Gastrocnemius medialis (tissue), 4 donors: Measurements from ENCODE around the gene CABCOCO1. TPM values are rescaled to one million over a fixed set of nuclear protein-coding genes. Genes with fewer than 3 reads are reported as not detected.

ENCODE experiments used
- ATAC-seq, 2 donors: fragments of 150-250 bp; one replicate each; pipeline ENCODE4 v1.9.1; 2016
- DNase-seq, 2 donors: peaks; one replicate each; pipeline ENCODE4 v3.0.0-alpha.2; 2019
- H3K27ac ChIP-seq, 4 donors: fragments of 200-600 bp; sonication (generic); 1 replicate in 1 of 4; 2 replicates in 3 of 4; pipeline ENCODE4 v1.5.1; 2016 to 2018; ENCODE audit warnings: mild to moderate bottlenecking in 2 of 4, moderate library complexity in 1 of 4
- H3K27me3 ChIP-seq, 3 donors: fragments of 200-600 bp; sonication (generic) in 2 of 3; 1 replicate in 1 of 3; 2 replicates in 2 of 3; pipeline versions ENCODE4 v1.5.1 to v1.6.0; 2016 to 2019; ENCODE audit warnings: mild to moderate bottlenecking in 1 of 3, moderate library complexity in 1 of 3
- H3K36me3 ChIP-seq, 2 donors: fragments of 200-600 bp; sonication (generic) in 1 of 2; one replicate each; pipeline ENCODE4 v1.5.1; 2017 to 2018
- H3K4me1 ChIP-seq, 2 donors: fragments of 200-600 bp; sonication (generic) in 1 of 2; one replicate each; pipeline ENCODE4 v1.5.1; 2016 to 2017; ENCODE audit warnings: mild to moderate bottlenecking in 2 of 2
- H3K4me3 ChIP-seq, 4 donors: fragments of 200-600 bp; sonication (generic) in 3 of 4; 1 replicate in 1 of 4; 2 replicates in 3 of 4; pipeline ENCODE4 v1.5.1; 2016 to 2019; ENCODE audit warnings: mild to moderate bottlenecking in 2 of 4
- H3K9me3 ChIP-seq, 3 donors: fragments of 200-600 bp; sonication (generic) in 2 of 3; 1 replicate in 1 of 3; 2 replicates in 2 of 3; pipeline ENCODE4 v1.5.1; 2016 to 2019
- CTCF ChIP-seq, 5 experiments: fragments of 450-650 bp in 3 of 5; fragments of 200-600 bp in 2 of 5; sonication (generic) in 2 of 5; IDR thresholded peaks in 4 of 5; conservative IDR thresholded peaks in 1 of 5; 1 replicate in 4 of 5; 2 replicates in 1 of 5; pipeline ENCODE4 v1.5.1; 2016 to 2019; ENCODE audit warnings: antibody characterized with exemption in 5 of 5, mild to moderate bottlenecking in 3 of 5, moderate library complexity in 3 of 5
- POLR2A ChIP-seq, 2 donors: fragments of 450-650 bp; IDR thresholded peaks; one replicate each; pipeline ENCODE4 v1.6.1; 2017; ENCODE audit warnings: antibody characterized with exemption in 2 of 2, mild to moderate bottlenecking in 2 of 2, moderate library complexity in 2 of 2
- in situ Hi-C, 4 donors: fragments of 200-750 bp; cut with MboI; loops; one replicate each; pipeline versions ENCODE4 v1.15.0 to v1.8.0; 2017; ENCODE audit warnings: low sequenced_read_pairs in 4 of 4
- intact Hi-C: fragments of 100-400 bp; cut with DNase I; formaldehyde crosslinking; loops from one replicate; pipeline ENCODE4 v1.15.1; 2023; ENCODE audit warnings: low total_unique reads
- total RNA-seq, 4 donors: library from RNA; depleted of rRNA; stranded (reverse); fragments of >200 nt; gene quantifications; one replicate each; pipeline versions ENCODE4 v1.1.0 to v1.2.3, GENCODE V29; 2016

The CABCOCO1 gene
- total RNA-seq, 4 donors from 2014 or later: not detected

- no peak for TF ChIP-seq POLR2A (IDR thresholded peaks at IDR 0.05)
- no peak for TF ChIP-seq CTCF (IDR thresholded peaks at IDR 0.05 in 4 of 5, conservative IDR thresholded peaks at IDR 0.05 in 1 of 5)
- Histone ChIP-seq H3K27me3 (no peaks in the 10 kb centered on the region), H3K4me1 (no peaks in the 10 kb centered on the region), H3K9me3 (no peaks in the 10 kb centered on the region), H3K4me3 (no peak overlapping the region), H3K36me3 (no peaks in the 10 kb centered on the region), H3K27ac (no peak overlapping the region)
- DNase-seq: no peak
- in situ Hi-C loops (no loop called here), intact Hi-C loops (no loop called here)
- ATAC-seq: no peak
Observed at GRCh38 chr10:61653699-61654098, 9.0 kb upstream of the CABCOCO1 start.

GRCh38 chr10:61655335-61655851, 7.3 kb upstream of the CABCOCO1 start:
- in situ Hi-C loops (no loop called here), intact Hi-C loops (no loop called here)
- Histone ChIP-seq H3K27me3 (no peaks in the 10 kb centered on the region), H3K36me3 (no peaks in the 10 kb centered on the region), H3K9me3 (no peaks in the 10 kb centered on the region), H3K27ac (no peak overlapping the region), H3K4me1 (no peaks in the 10 kb centered on the region), H3K4me3 (no peak overlapping the region)
- TF ChIP-seq POLR2A (IDR thresholded peaks at IDR 0.05) (no peak), CTCF (IDR thresholded peaks at IDR 0.05 in 4 of 5, conservative IDR thresholded peaks at IDR 0.05 in 1 of 5) (no peak)
- ATAC-seq (no peak), DNase-seq (no peak)

- intact Hi-C loops (no loop called here), in situ Hi-C loops (no loop called here)
- TF ChIP-seq POLR2A (IDR thresholded peaks at IDR 0.05): no peak
- no peak for TF ChIP-seq CTCF (IDR thresholded peaks at IDR 0.05 in 4 of 5, conservative IDR thresholded peaks at IDR 0.05 in 1 of 5)
- ATAC-seq (no peak), DNase-seq (no peak)
- peak overlapping the region; percentile 49 to 67 (median 62) for H3K4me3 ChIP-seq
- no peaks in the 10 kb centered on the region for H3K36me3 ChIP-seq
- peaks cover 0 to 2% (median 0%) of the 10 kb centered on the region in 3 donors for H3K27me3 ChIP-seq
- peaks cover 0 to 5% of the 10 kb centered on the region in 2 donors for H3K4me1 ChIP-seq
- no peaks in the 10 kb centered on the region for H3K9me3 ChIP-seq
- H3K27ac ChIP-seq: no peak overlapping the region
Observed at GRCh38 chr10:61663466-61663865, 737 bp downstream of the CABCOCO1 start.

- intact Hi-C loops (no loop called here), in situ Hi-C loops (no loop called here)
Observed at GRCh38 chr10:61664985-61665384, 2.3 kb downstream of the CABCOCO1 start.

More at GRCh38 chr10:61664985-61665384, 2.3 kb downstream of the CABCOCO1 start:
- H3K27me3 ChIP-seq: peaks cover 0 to 2% (median 0%) of the 10 kb centered on the region in 3 donors
- no peak overlapping the region for H3K27ac ChIP-seq
- H3K4me3 ChIP-seq: no peak overlapping the region
- ATAC-seq (no peak), DNase-seq (no peak)
- no peak for TF ChIP-seq POLR2A (IDR thresholded peaks at IDR 0.05)
- TF ChIP-seq CTCF (IDR thresholded peaks at IDR 0.05 in 4 of 5, conservative IDR thresholded peaks at IDR 0.05 in 1 of 5): no peak
- H3K9me3 ChIP-seq: no peaks in the 10 kb centered on the region
- peaks cover 0 to 5% of the 10 kb centered on the region in 2 donors for H3K4me1 ChIP-seq
- H3K36me3 ChIP-seq: no peaks in the 10 kb centered on the region
